ENCODE results near the gene ZC2HC1B.

The ZC2HC1B gene

DNA sequence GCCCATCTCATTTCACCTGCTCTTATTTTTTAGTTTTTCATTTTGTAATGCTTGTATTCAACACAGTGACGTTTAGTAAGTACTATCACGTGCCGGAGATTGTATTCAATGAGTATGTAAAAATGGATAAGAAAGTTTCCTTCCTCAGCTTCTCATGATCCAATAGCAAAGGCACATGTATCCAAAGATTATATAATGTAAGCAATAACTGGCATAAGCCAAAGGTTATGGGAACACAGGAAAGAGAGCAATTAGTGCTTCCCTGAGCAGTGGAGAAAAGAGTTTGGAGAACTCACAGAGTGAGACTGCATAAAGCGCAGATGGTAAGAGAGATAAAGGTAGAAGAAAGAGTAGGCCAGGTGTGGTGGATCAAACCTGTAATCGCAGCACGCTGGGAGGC is 42.9 kb upstream of the ZC2HC1B start (continued):
- TF ChIP-seq, protein P1, sequence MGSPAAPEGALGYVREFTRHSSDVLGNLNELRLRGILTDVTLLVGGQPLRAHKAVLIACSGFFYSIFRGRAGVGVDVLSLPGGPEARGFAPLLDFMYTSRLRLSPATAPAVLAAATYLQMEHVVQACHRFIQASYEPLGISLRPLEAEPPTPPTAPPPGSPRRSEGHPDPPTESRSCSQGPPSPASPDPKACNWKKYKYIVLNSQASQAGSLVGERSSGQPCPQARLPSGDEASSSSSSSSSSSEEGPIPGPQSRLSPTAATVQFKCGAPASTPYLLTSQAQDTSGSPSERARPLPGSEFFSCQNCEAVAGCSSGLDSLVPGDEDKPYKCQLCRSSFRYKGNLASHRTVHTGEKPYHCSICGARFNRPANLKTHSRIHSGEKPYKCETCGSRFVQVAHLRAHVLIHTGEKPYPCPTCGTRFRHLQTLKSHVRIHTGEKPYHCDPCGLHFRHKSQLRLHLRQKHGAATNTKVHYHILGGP (tag by site-specific recombination; IDR thresholded peaks at IDR 0.05), result no peak
- TF ChIP-seq KLF16 (tag by site-specific recombination; IDR thresholded peaks at IDR 0.05) (no peak), ZNF837 (tag by site-specific recombination; IDR thresholded peaks at IDR 0.05) (no peak), ZNF621 (tag by site-specific recombination; IDR thresholded peaks at IDR 0.05) (no peak)
- TF ChIP-seq, protein P2, sequence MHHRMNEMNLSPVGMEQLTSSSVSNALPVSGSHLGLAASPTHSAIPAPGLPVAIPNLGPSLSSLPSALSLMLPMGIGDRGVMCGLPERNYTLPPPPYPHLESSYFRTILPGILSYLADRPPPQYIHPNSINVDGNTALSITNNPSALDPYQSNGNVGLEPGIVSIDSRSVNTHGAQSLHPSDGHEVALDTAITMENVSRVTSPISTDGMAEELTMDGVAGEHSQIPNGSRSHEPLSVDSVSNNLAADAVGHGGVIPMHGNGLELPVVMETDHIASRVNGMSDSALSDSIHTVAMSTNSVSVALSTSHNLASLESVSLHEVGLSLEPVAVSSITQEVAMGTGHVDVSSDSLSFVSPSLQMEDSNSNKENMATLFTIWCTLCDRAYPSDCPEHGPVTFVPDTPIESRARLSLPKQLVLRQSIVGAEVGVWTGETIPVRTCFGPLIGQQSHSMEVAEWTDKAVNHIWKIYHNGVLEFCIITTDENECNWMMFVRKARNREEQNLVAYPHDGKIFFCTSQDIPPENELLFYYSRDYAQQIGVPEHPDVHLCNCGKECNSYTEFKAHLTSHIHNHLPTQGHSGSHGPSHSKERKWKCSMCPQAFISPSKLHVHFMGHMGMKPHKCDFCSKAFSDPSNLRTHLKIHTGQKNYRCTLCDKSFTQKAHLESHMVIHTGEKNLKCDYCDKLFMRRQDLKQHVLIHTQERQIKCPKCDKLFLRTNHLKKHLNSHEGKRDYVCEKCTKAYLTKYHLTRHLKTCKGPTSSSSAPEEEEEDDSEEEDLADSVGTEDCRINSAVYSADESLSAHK (tag by site-specific recombination; IDR thresholded peaks at IDR 0.05), result no peak

- no peaks in the 10 kb centered on the region for H3K4me1 ChIP-seq (ENCODE audit: control insufficient read depth, insufficient read depth, low read length)
- ChIA-PET CTCF (no interaction called here), POLR2A (no interaction called here)
- no peak overlapping the region for H3K4me3 ChIP-seq (ENCODE audit: low read depth, low read length)
- no peaks in the 10 kb centered on the region for H3K36me3 ChIP-seq (ENCODE audit: control insufficient read depth in 2 of 2, insufficient read depth in 1 of 2, low read length in 2 of 2)
- H3K9me3 ChIP-seq (ENCODE audit: control insufficient read depth, insufficient read depth, low read depth, low read length), result no peaks in the 10 kb centered on the region
- no peak for TF ChIP-seq ZNF175 (tag by site-specific recombination; IDR thresholded peaks at IDR 0.05)
- TF ChIP-seq ZNF37A (tag by site-specific recombination; IDR thresholded peaks at IDR 0.05), result no peak
- no peak for TF ChIP-seq ZNF473 (tag by site-specific recombination; IDR thresholded peaks at IDR 0.05)
- no peak for TF ChIP-seq ZNF514 (tag by site-specific recombination; IDR thresholded peaks at IDR 0.05)
- no peak overlapping the region for H3K27ac ChIP-seq (ENCODE audit: extremely low read depth, low read depth, low read length)
These were observed 41.7 kb upstream of the ZC2HC1B start for GRCh38 chr6:143822584-143823024.

DNA sequence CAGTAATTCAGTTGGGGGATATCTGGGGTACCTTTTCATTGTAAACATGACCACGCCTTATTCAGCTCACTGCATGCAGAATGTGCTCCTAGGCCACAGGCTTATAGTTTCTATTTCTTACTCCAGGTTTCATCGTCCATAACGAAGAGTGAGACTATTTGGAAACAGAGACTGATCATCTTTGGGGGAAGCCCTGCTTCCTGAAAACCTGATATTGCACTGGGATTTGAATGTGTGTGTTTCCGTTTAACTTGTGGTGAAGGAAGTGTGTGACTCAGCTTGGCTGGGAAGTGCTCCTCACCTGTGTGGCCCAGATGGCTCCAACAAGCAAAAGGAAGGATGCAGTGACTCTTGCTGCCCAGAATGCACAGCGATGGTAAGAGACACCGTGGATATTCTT is 40.7 kb upstream of the ZC2HC1B start:
- ChIA-PET CTCF (no interaction called here), POLR2A (no interaction called here)
- no peaks in the 10 kb centered on the region for H3K9me3 ChIP-seq (ENCODE audit: control insufficient read depth, insufficient read depth, low read depth, low read length)
- no peak overlapping the region for H3K4me3 ChIP-seq (ENCODE audit: low read depth, low read length)
- H3K4me1 ChIP-seq (ENCODE audit: control insufficient read depth, insufficient read depth, low read length), result no peaks in the 10 kb centered on the region
- no peak overlapping the region for H3K27ac ChIP-seq (ENCODE audit: extremely low read depth, low read depth, low read length)
- no peaks in the 10 kb centered on the region for H3K36me3 ChIP-seq (ENCODE audit: control insufficient read depth in 2 of 2, insufficient read depth in 1 of 2, low read length in 2 of 2)
- TF ChIP-seq ZNF664 (tag by site-specific recombination; IDR thresholded peaks at IDR 0.05), result no peak
- TF ChIP-seq ZSCAN23 (tag by site-specific recombination; IDR thresholded peaks at IDR 0.05), result no peak
- no peak for TF ChIP-seq ZBTB44 (tag by site-specific recombination; IDR thresholded peaks at IDR 0.05)
- TF ChIP-seq IKZF3 (tag by site-specific recombination; IDR thresholded peaks at IDR 0.05), result no peak
- no peak for TF ChIP-seq ZFHX2 (tag by site-specific recombination; conservative IDR thresholded peaks at IDR 0.05)
- no peak for TF ChIP-seq ZNF138 (tag by site-specific recombination; IDR thresholded peaks at IDR 0.05; ENCODE audit: borderline replicate concordance)
- TF ChIP-seq, protein P3, sequence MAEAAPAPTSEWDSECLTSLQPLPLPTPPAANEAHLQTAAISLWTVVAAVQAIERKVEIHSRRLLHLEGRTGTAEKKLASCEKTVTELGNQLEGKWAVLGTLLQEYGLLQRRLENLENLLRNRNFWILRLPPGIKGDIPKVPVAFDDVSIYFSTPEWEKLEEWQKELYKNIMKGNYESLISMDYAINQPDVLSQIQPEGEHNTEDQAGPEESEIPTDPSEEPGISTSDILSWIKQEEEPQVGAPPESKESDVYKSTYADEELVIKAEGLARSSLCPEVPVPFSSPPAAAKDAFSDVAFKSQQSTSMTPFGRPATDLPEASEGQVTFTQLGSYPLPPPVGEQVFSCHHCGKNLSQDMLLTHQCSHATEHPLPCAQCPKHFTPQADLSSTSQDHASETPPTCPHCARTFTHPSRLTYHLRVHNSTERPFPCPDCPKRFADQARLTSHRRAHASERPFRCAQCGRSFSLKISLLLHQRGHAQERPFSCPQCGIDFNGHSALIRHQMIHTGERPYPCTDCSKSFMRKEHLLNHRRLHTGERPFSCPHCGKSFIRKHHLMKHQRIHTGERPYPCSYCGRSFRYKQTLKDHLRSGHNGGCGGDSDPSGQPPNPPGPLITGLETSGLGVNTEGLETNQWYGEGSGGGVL (tag by site-specific recombination; IDR thresholded peaks at IDR 0.05), result no peak
- TF ChIP-seq ZNF596 (tag by site-specific recombination; IDR thresholded peaks at IDR 0.05), result no peak
- TF ChIP-seq, protein P4, sequence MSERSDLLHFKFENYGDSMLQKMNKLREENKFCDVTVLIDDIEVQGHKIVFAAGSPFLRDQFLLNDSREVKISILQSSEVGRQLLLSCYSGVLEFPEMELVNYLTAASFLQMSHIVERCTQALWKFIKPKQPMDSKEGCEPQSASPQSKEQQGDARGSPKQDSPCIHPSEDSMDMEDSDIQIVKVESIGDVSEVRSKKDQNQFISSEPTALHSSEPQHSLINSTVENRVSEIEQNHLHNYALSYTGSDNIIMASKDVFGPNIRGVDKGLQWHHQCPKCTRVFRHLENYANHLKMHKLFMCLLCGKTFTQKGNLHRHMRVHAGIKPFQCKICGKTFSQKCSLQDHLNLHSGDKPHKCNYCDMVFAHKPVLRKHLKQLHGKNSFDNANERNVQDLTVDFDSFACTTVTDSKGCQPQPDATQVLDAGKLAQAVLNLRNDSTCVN (tag by site-specific recombination; optimal IDR thresholded peaks at IDR 0.05), result no peak
- TF ChIP-seq PRDM1 (tag by site-specific recombination; IDR thresholded peaks at IDR 0.05), result no peak
- TF ChIP-seq ZNF184 (tag by site-specific recombination; IDR thresholded peaks at IDR 0.05), result no peak
- no peak for TF ChIP-seq ZNF488 (tag by site-specific recombination; IDR thresholded peaks at IDR 0.05)

All from HEK293 (cell line).